Mammary epithelial cell (primary cell): ENCODE measurements around the gene ATG13.

Experiments used
- CTCF ChIP-seq, 2 donors: IDR thresholded peaks in 1 of 2; conservative IDR thresholded peaks in 1 of 2; 2 replicates each; pipeline ENCODE4 v1.5.1; 2011 to 2012; ENCODE audit warnings: inconsistent platforms in 2 of 2, low read length in 2 of 2, mild to moderate bottlenecking in 2 of 2, control low read depth in 1 of 2, low read depth in 1 of 2; ENCODE audit not compliant: insufficient read depth in 1 of 2; ENCODE audit errors: extremely low read depth in 1 of 2
- EZH2 ChIP-seq: IDR thresholded peaks from 2 replicates; pipeline ENCODE4 v1.6.1; 2012; ENCODE audit warnings: low read length, inconsistent platforms, borderline replicate concordance

- TF ChIP-seq CTCF (conservative IDR thresholded peaks at IDR 0.05 in 1 of 2, IDR thresholded peaks at IDR 0.05 in 1 of 2; ENCODE audit: extremely low read depth in 1 of 2, insufficient read depth in 1 of 2, low read depth in 1 of 2, low read length in 2 of 2), result no peak
- TF ChIP-seq EZH2, result no peak
Observed at GRCh38 chr11:46616551-46617133, 711 bp upstream of the ATG13 start.
